GM12878 (cell line): Measurements from ENCODE around the gene POLR2L. TPM values are rescaled to one million over a fixed set of nuclear protein-coding genes. Genes with fewer than 3 reads are reported as not detected.

ENCODE experiments used
- ATAC-seq: fragments of 200-7000 bp; cut with Tn5 transposase; 3 replicates; pipeline ENCODE4 v1.9.1; 2020; ENCODE audit warnings: mild to moderate bottlenecking, moderate library complexity
- BruUV-seq: library from RNA; stranded (reverse); fragments of 400-500 nt; replicated peaks from 2 replicates; lab custom pipeline; 2021; lab: Mats Ljungman, UMichigan
- CTCF ChIA-PET: fragments of 300-600 bp; sonication (Branson Sonifier 250); formaldehyde crosslinking; extraction: SDS; loops from one replicate; lab custom pipeline; 2021; ENCODE audit warnings: inconsistent platforms; lab: Yijun Ruan, JAX
- POLR2A ChIA-PET: fragments of 350-600 bp; formaldehyde crosslinking; extraction: SDS; loops from one replicate; lab custom pipeline; 2021; ENCODE audit warnings: inconsistent platforms; lab: Charles Lee
- RAD21 ChIA-PET: fragments of 300-600 bp; sonication (Branson Sonifier 250); formaldehyde crosslinking; loops from one replicate; lab custom pipeline; 2023; ENCODE audit warnings: antibody characterized with exemption; ENCODE audit not compliant: unreplicated experiment; lab: Charles Lee
- SMC1A ChIA-PET: fragments of 300-600 bp; sonication (Branson Sonifier 250); formaldehyde crosslinking; loops from one replicate; lab custom pipeline; 2023; ENCODE audit not compliant: unreplicated experiment, uncharacterized antibody; lab: Charles Lee
- DNase-seq: peaks from one replicate; pipeline ENCODE4 v3.0.0-alpha.2; 2011; ENCODE audit warnings: low read depth, low spot score
- FAIRE-seq: peaks from 3 replicates; lab custom pipeline; 2011; peaks lifted over from hg19 to GRCh38; lab: Jason Lieb, UNC
- H2AFZ ChIP-seq: 2 replicates; pipeline ENCODE4 v1.6.0; 2011; ENCODE audit warnings: low read depth, low read length, control low read depth; ENCODE audit not compliant: control insufficient read depth
- H3K27ac ChIP-seq: 2 replicates; pipeline ENCODE4 v1.5.1; 2011; ENCODE audit warnings: control low read depth; ENCODE audit not compliant: control insufficient read depth, insufficient read depth
- H3K27me3 ChIP-seq, 2 experiments: replicated peaks in 1 of 2; 2 replicates each; pipeline versions ENCODE4 v1.6.0 to v1.6.1; 2011; ENCODE audit warnings: low read length in 1 of 2; ENCODE audit not compliant: control insufficient read depth in 2 of 2, insufficient read depth in 2 of 2
- H3K36me3 ChIP-seq, 2 experiments: 2 replicates each; pipeline ENCODE4 v1.5.1; 2011; ENCODE audit warnings: low read length in 1 of 2; ENCODE audit not compliant: control insufficient read depth in 2 of 2, insufficient read depth in 2 of 2
- H3K4me1 ChIP-seq: 2 replicates; pipeline ENCODE4 v1.6.1; 2011; ENCODE audit warnings: mild to moderate bottlenecking, low read length, moderate library complexity, mixed read lengths; ENCODE audit not compliant: control insufficient read depth, insufficient read depth
- H3K4me2 ChIP-seq: 2 replicates; pipeline ENCODE4 v1.6.0; 2011; ENCODE audit warnings: control low read depth; ENCODE audit not compliant: control insufficient read depth, insufficient read depth
- H3K4me3 ChIP-seq: fragments of 200-600 bp; sonication (generic); 2 replicates; pipeline ENCODE4 v1.5.1; 2016
- H3K79me2 ChIP-seq: 2 replicates; pipeline ENCODE4 v1.6.0; 2011; ENCODE audit warnings: low read length; ENCODE audit not compliant: control insufficient read depth, insufficient read depth
- H3K9ac ChIP-seq: 2 replicates; pipeline ENCODE4 v1.8.0; 2011; ENCODE audit warnings: low read length, control low read depth, mixed read lengths; ENCODE audit not compliant: control insufficient read depth, insufficient read depth
- H3K9me3 ChIP-seq: replicated peaks from 3 replicates; pipeline ENCODE4 v1.5.1; 2011; ENCODE audit warnings: mild to moderate bottlenecking, low read length; ENCODE audit not compliant: control insufficient read depth, insufficient read depth
- H4K20me1 ChIP-seq: 2 replicates; pipeline ENCODE4 v1.6.0; 2011; ENCODE audit not compliant: control insufficient read depth, insufficient read depth
- ASH2L ChIP-seq: fragments of 300-600, 200-600 bp; sonication (generic); IDR thresholded peaks from 2 replicates; pipeline ENCODE4 v1.6.1; 2017; ENCODE audit warnings: low read depth, mild to moderate bottlenecking, borderline replicate concordance
- BCL11A ChIP-seq: IDR thresholded peaks from 2 replicates; pipeline ENCODE4 v1.6.1; 2011; ENCODE audit warnings: low read depth, low read length
- BCLAF1 ChIP-seq: fragments of 450-650 bp; IDR thresholded peaks from 2 replicates; pipeline ENCODE4 v1.6.1; 2017; ENCODE audit warnings: antibody characterized with exemption, mild to moderate bottlenecking, moderate library complexity
- CBX3 ChIP-seq: fragments of 200-600 bp; sonication (generic); IDR thresholded peaks from 2 replicates; pipeline ENCODE4 v1.6.1; 2016; ENCODE audit warnings: low read depth, borderline replicate concordance
- CEBPB ChIP-seq, 2 experiments: fragments of 150-350 bp in 1 of 2; IDR thresholded peaks; 2 replicates each; pipeline ENCODE4 v1.6.1; 2012 to 2014; ENCODE audit warnings: low read depth in 2 of 2, low read length in 2 of 2, borderline replicate concordance in 1 of 2, inconsistent platforms in 1 of 2
- FOXK2 ChIP-seq: fragments of 450-650 bp; IDR thresholded peaks from 2 replicates; pipeline ENCODE4 v1.6.1; 2017; ENCODE audit warnings: mild to moderate bottlenecking, moderate library complexity
- IRF3 ChIP-seq: fragments of 450-650 bp; IDR thresholded peaks from 2 replicates; pipeline ENCODE4 v1.6.1; 2014; ENCODE audit warnings: mild to moderate bottlenecking
- LARP7 ChIP-seq: fragments of 450-650 bp; IDR thresholded peaks from 2 replicates; pipeline ENCODE4 v1.6.1; 2017; ENCODE audit warnings: mild to moderate bottlenecking
- MAX ChIP-seq: IDR thresholded peaks from 2 replicates; pipeline ENCODE4 v1.6.1; 2012; ENCODE audit warnings: low read depth, low read length, improper control_type of control experiment
- ZBTB40 ChIP-seq: fragments of 450-650 bp; IDR thresholded peaks from 2 replicates; pipeline ENCODE4 v1.6.1; 2016; ENCODE audit warnings: mild to moderate bottlenecking, moderate library complexity, borderline replicate concordance
- ZNF24 ChIP-seq: fragments of 450-650 bp; IDR thresholded peaks from 2 replicates; pipeline ENCODE4 v1.6.1; 2017; ENCODE audit warnings: antibody characterized with exemption, mild to moderate bottlenecking
- WGBS: methylation state at CpG from one replicate; pipeline ENCODE4 v1.1.6; 2016; ENCODE audit warnings: low lambda C conversion rate; ENCODE audit not compliant: insufficient replicate concordance, insufficient coverage; ENCODE audit errors: missing lambda C conversion rate; 5-methylcytosine and 5-hydroxymethylcytosine counted together
- in situ Hi-C: fragments of 300-500 bp; cut with MboI; formaldehyde crosslinking; loops from 9 replicates; pipeline ENCODE4 v1.14.3; 2018; ENCODE audit warnings: mixed read lengths
- intact Hi-C: fragments of 100-400 bp; cut with micrococcal nuclease; formaldehyde crosslinking; loops from one replicate; pipeline ENCODE4 v1.14.2; 2022; ENCODE audit not compliant: unreplicated experiment
- polyA plus RNA-seq, 11 experiments: library from polyadenylated mRNA; depleted of rRNA in 4 of 11; unstranded in 6 of 11; stranded (reverse) in 5 of 11; fragments of >200 nt; fragmentation: Nextera tagmentation in 4 of 11; fragmentation: Illumina TruSeq in 1 of 11; extraction: Ambion mirVana in 4 of 11; extraction: Trizol in 1 of 11; gene quantifications; 1 replicate in 1 of 11; 2 replicates in 10 of 11; pipeline versions ENCODE4 v1.2.1 to v1.2.3, GENCODE V29; 2011 to 2016; ENCODE audit warnings: inconsistent platforms in 2 of 11, missing spikeins in 2 of 11, low read depth in 1 of 11
- total RNA-seq, 4 experiments: library from RNA; depleted of rRNA in 3 of 4; stranded (reverse); fragments of >200 nt in 3 of 4; fragmentation: Illumina TruSeq in 1 of 4; extraction: Trizol in 1 of 4; gene quantifications; 2 replicates each; pipeline versions ENCODE4 v1.2.1 to v1.2.3, GENCODE V29; 2013 to 2021

Gene POLR2L
- total and polyA plus RNA-seq, 10 of the 15 experiments (the other 5 are each of a cell fraction or from before 2014, with no cell fraction given) = 23.1 to 497 (median 125) TPM

GRCh38 chr11:870127-870413 is 27.7 kb upstream of the POLR2L start (continued):
- TF ChIP-seq IRF3 (no peak), ZNF24 (no peak)

- POLR2A ChIA-PET = interaction anchor here (1.1 kb wide), 1 partner anchor 22 kb away, joined by 3 read pairs; no protein-coding TSS in a partner anchor
- DNase-seq (no peak), ATAC-seq (no peak), FAIRE-seq (no peak)
- Histone ChIP-seq H3K9me3 (no peaks in the 10 kb centered on the region), H3K9ac (no peak overlapping the region), H3K4me3 (no peak overlapping the region), H3K27ac (no peak overlapping the region), H3K4me1 (no peaks in the 10 kb centered on the region), H3K36me3 (no peaks in the 10 kb centered on the region; a peak in 1 of 4 replicates), H2AFZ (no peak overlapping the region), H3K27me3 (no peaks in the 10 kb centered on the region), H3K79me2 (no peaks in the 10 kb centered on the region), H4K20me1 (no peaks in the 10 kb centered on the region), H3K4me2 (no peak overlapping the region)
- intact Hi-C loops (no loop called here), in situ Hi-C loops (no loop called here)
- RAD21 ChIA-PET = no interaction called here
- BruUV-seq = no TSS peak
- SMC1A ChIA-PET = no interaction called here
- CTCF ChIA-PET = no interaction called here
- 87% methylated on average over 25 of the region's 25 CpGs for WGBS
- TF ChIP-seq LARP7 (no peak), BCL11A (no peak), CBX3 (no peak), MAX (no peak), CEBPB (IDR thresholded peaks at IDR 0.05; ENCODE audit: borderline replicate concordance in 1 of 2, low read depth in 2 of 2, low read length in 2 of 2) (no peak), BCLAF1 (no peak), ZBTB40 (no peak), FOXK2 (no peak), ASH2L (no peak)
These were observed 27.2 kb upstream of the POLR2L start for GRCh38 chr11:869399-870126.
